ENCODE data around the gene CDK4.
"Not testable (repeated sequence)": the region's sequence is repeated elsewhere in the genome, so short reads cannot be mapped to it uniquely, and the experiment has no call there.

Gene CDK4

DNA sequence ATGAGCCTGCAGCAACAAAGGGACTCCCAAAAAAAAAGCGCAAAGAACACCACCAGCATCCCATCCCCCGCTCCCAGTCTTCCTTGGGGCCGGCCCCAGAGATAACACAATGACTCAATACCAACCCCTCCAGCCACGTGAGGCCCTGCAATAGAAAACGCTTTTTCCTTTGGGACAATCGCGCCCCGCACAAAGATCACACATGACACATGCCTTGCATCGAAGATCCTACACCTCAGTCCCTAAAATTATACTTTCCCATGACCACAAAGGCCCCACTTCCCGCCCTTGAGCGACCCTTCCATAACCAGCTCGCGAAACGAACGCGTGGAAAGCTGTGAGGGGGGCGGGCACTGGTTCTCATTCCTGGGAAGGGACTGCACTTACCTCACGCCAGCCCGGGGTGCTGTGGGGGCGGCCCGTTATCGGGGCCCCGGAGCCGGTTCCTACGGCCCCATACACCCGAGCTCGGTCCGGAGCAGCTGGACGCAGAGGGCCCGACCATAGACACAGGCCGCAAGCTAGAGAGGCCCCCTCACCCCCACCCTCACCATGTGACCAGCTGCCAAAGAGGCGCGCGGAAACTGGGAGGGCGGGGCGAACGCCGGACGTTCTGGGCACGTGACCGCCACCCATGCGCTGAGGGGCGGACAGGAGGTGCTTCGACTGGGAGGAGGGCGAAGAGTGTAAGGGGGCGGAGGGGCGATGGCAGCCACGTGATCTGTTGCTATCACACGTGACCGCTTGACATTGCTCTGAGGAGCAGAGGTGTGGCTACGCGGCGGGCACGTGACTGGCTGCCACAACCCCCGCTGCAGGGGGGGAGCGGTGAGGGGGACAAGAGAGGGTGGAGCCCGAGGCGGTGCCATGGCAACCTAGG is at the start of gene CDK4:
CDK4 (minus strand) TSS at position 523 of the 880 bp plus-strand sequence. CDS start 593 bp downstream, outside the sequence.
- DNase-seq (ENCODE audit: low read depth): peak; percentile 94

DNA sequence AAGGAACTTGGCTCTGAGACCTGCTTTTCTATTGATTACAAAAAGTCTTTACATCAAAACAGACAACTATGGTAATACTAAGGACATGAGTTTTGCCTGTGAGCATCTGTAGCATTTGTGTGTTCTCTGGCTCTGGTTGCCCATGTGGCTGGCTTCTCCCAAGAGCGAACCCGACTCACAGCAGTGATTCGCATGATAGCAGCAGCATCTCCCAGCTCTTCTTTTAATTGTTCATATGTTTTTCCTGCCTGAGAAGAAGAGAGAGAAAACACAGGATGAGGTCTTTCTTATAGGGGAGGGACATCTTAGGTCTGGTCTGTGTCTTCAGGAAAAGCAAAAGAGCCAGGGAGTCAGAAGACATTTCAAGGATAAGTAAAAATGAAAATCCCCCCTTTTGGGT is 48.9 kb upstream of the CDK4 start:
- DNase-seq (ENCODE audit: low read depth): no peak

DNA sequence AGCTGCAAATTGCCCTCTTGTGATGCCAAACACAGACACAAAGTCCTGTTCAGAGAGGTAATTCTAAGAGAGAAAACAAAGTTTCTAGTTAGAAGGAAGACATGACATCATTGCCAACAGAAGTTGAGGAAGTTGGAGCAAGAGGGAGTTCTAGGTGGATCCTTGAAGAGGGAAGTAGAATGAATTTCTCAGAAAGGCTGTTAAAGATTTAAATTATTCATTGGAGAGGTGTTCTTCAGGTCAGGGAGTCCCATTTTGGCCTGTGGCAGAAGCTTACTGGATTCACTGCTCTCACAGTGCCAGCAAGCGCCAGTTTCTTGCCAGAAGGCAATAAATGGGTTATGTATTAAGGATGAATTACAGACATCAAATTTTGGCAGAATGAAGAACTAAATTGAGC is 45.8 kb upstream of the CDK4 start:
- no peak for DNase-seq (ENCODE audit: low read depth)

DNA sequence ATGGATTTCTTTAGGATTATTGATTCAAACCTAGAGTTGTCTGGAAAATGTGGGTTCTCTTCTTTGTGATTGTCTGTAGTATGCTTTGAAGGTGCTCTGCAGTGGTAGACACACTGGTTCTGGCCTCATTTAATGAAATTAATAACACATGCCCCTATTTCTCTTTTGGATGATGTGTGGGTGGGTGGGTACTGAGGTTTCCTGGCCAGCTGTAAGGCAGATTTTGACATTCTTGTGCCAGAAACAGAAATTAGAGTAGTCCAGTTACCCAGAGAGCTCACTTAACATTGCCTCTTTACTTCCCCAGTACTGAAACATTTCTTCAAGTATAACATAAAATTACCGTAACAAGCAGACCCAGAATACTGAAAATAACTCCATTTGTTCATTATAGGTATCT is 44.9 kb upstream of the CDK4 start:
- DNase-seq (ENCODE audit: low read depth): no peak

DNA sequence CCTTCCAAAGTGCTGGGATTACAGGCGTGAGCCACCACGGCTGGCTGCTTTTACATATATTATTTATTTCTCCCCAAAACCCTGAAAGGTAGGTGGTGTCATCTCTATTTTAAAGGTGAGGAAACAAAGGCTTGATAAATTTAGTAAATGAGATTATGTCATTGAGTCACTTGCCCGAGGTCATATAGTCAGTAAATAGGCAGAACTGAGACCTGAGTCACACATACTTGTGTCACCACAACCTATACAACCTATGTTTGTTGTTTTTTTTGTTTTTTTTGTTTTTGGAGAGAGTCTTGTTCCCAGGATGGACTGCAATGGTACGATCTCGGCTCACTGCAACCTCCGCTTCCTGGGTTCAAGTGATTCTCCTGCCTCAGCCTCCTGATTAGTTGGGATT is 43.2 kb upstream of the CDK4 start:
- DNase-seq (ENCODE audit: low read depth): no peak

DNA sequence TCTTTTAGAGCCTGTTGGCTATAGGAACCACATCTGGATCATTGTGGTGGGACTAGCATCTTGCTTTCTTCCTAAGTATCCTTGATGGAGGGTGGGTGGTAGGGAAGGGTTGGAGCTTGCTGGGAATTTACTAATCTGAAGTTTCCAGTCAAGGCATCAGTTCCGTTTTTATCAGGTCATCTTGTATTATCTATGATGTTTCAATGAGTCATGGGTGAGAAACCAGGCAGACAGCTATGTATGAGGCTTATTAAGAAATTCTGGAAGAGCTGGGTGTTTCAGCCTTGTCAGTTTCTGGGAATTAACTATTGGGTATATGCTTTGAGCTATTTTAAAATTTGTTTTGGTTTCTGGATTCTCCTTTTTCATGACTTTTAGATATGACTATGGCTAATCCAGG is 41.8 kb upstream of the CDK4 start:
- DNase-seq (ENCODE audit: low read depth): peak; percentile 63

DNA sequence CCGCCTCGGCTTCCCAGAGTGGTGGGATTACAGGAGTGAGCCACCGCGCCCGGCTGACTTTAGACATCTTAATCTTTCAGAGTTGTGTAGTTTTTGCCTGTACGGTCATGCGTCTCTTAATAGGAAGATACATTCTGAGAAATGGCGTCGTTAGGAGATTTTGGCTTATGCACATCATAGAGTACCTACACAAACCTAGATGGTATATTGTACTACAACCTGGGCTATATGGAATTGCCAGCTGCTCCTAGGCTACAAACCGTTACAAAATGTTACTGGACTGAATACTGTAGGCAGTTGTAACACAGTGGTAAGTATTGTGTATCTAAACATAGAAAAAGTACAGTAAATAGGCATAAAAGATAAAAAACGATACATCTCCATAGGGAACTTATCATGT is 31.8 kb upstream of the CDK4 start:
- DNase-seq (ENCODE audit: low read depth): no peak

DNA sequence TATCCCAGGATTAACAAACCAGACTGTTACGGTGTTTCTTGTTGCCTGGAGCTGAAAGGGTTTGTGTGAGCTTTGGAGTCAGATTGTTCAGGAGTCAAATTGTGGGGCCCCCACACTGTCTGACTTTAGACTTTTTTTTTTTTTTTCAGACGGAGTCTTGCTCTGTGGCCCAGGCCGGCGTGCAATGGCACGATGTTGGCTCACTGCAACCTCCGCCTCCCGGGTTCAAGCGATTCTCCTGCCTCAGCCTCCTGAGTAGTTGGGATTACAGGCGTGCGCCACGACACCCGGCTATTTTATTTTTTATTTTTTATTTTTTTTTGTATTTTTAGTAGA is 31.3 kb upstream of the CDK4 start:
- DNase-seq (ENCODE audit: low read depth): no peak

DNA sequence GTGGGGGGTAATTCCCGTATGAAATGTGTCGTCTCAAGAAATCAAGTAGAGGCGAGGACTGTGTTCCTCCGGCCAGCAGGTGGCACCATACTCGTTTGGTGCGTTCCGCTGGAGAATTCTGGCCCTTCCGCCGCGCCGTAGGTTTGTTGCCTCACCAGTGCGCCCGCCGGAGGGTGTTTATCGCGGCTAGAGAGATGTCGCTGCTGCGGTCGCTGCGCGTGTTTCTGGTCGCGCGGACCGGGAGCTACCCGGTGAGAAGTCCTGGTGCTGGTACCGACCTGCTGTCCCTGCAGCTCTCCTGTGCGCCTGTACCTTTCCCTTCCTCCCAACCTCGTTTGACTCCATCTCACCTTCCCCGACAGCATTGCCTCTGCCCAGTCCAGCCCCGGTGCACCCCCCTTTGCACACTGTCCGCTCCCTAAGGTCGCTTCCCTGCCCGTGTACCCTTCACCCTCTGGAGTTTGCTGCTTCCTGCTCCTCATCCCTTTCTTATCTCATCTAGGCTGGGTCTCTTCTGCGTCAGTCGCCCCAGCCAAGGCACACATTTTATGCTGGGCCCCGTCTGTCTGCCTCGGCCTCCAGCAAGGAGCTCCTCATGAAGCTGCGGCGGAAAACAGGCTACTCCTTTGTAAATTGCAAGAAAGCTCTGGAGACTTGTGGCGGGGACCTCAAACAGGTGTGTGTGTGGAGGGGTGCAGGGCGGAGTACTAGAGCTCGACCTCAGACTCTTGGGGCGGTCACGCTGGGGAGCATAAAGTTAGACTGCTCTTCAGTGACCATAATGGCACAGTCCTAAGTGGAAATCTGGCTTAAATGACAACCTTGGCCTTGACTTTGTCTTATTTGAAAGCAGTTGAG is 30.7 kb upstream of the CDK4 start, which contains the start of gene TSFM:
TSFM (plus strand) TSS at position 180 of the 858 bp plus-strand sequence; CDS start at position 195, 15 bp downstream.
- DNase-seq (ENCODE audit: low read depth): peak; percentile 55

DNA sequence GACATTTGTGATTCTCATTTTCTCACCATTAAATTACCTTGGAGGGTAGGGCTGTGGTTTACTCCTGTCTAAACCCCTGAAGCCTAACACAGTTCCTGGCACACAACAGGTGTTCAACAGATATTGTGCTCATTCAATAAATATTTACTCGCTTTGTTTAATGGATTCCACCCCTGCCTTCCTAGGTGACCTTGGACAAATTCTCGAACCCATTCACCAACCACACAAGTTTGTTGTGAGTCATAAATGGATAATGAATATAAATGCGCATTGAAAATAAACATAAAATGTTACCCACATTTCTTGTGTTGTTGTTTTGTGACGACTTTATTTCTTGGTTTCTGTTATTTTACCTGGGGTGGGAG is 30.1 kb upstream of the CDK4 start:
- DNase-seq (ENCODE audit: low read depth): no peak

DNA sequence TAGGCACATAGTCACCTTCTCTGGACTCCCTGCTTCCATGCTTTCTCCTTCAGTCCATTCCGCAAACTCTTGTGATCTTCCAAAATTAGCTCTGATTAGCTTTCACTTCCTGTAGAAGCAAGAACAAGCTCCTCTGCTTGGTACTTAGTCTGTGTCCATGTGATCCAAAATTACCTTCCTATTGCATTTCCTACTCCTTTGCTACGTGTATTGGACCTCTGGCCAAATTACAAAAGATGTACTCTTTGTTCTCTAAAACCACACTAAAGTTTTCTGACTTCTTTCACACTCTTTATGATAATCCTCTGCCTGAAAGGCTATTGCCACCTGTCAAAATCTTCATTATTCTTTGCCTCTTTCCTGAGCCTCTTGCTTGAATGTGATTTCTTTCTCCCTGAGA is 29.7 kb upstream of the CDK4 start:
- no peak for DNase-seq (ENCODE audit: low read depth)

DNA sequence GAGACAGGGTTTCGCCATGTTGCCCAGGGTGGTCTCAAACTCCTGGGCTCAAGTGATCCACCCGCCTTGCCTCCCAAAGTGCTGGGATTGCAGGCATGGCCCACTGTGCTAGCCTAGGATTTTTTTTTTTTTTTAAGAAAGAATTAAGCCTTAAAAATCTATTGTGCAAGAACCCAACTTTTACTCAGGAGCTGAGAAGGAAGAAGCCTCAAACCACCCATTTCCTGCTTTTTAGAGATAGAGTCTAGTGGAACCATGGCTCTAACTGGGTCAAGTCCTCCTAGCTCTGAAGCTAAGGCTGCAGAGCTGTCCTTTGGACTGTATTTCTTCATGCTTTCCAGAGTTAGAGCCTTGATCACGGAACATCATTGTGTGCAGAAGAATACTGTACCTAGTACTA is 29.1 kb upstream of the CDK4 start:
- no peak for DNase-seq (ENCODE audit: low read depth)

DNA sequence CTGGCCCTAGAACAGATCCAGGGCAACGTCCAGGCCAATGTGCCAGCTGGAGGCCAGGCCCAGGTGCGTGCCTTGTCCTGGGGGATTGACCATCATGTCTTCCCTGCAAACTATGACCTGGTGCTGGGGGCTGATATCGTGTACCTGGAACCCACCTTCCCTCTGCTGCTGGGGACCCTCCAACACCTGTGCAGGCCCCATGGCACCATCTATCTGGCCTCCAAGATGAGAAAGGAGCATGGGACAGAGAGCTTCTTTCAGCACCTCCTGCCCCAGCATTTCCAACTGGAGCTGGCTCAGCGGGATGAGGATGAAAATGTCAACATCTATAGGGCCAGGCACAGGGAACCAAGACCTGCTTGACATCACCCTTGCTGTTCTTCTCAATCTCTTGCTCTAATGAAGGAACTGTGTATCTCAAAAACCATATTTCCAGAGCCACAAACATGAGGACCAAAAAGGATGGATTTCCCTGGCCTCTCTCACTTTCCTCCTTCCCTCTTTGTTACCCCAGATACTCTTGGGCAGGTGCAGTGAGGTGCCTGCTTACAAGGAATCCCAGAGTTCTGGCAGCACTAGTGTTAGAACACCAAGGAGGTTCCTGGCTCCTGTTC is 28.3 kb upstream of the CDK4 start:
- DNase-seq (ENCODE audit: low read depth): no peak

DNA sequence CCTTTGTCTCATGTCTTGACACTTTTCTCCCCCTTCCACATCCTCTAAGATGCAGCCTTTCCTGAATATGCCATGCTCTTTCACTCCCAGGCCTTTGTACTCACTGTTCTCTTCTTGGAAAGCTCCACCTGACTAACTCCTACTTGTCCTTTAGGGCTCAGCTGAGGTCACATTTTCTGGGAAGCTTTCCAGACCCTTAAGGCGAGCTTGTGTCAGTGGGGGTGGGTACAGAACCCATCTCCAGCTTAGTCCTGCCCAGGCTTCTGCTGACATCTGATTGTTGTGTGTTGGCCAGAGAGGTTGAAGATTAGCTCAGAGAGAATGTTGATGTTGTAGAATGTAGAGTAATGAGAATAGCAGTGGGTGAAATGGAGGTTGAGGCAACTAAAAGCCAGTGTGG is 27.6 kb upstream of the CDK4 start:
- DNase-seq (ENCODE audit: low read depth): no peak

DNA sequence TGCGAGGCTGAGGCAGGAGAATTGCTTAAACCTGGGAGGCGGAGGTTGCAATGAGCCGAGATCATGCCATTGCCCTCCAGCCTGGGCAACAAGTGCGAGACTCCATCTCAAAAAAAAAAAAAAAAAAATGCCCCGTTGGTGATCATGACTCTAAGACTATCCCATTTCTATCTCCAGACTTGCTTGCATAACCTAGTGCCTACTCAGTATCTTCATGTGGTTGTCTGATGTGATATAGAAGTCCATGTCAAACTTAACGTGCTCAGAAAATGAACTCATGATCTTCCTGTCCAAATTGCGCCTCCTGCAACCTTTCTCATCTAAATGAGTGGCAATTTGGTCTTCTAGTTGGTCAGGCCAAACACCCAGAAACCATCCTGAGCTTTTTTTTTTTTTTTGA is 25.8 kb upstream of the CDK4 start:
- no peak for DNase-seq (ENCODE audit: low read depth)

DNA sequence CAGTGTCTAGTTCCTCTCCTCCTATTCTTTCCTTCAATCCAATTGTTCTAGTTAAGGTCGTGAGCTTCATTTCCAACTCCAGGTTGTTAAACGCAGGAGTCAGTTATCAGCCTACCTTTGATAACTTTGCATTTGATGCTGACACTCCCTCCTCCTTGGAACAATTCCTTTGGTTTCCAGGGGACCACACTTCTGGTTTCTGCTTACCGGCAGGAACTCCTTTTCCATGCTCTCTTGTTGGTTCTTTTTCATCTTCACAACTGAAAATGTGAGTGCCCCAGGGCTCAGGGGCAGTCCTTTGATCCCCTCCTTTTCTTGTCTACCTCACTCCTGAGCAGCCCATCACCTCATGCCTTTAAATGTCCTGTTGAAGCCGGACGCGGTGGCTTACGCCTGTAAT is 25.3 kb upstream of the CDK4 start:
- no peak for DNase-seq (ENCODE audit: low read depth)

DNA sequence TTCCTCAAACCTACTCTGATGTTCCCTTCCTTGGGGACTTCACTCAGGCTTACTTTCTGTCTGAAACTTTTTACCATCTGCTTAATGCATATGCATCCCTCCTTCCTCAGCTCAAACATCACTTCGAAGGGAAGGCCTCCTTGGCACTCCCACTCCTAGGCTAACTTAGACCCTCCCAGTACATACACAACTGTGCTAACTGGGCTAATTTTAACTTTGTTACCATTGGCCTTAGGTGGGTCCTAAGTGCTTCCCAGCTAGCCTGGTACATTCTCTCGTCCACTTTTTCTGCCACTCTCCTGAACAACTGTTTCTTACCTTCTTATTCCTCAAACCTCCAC is 24.1 kb upstream of the CDK4 start:
- no peak for DNase-seq (ENCODE audit: low read depth)

DNA sequence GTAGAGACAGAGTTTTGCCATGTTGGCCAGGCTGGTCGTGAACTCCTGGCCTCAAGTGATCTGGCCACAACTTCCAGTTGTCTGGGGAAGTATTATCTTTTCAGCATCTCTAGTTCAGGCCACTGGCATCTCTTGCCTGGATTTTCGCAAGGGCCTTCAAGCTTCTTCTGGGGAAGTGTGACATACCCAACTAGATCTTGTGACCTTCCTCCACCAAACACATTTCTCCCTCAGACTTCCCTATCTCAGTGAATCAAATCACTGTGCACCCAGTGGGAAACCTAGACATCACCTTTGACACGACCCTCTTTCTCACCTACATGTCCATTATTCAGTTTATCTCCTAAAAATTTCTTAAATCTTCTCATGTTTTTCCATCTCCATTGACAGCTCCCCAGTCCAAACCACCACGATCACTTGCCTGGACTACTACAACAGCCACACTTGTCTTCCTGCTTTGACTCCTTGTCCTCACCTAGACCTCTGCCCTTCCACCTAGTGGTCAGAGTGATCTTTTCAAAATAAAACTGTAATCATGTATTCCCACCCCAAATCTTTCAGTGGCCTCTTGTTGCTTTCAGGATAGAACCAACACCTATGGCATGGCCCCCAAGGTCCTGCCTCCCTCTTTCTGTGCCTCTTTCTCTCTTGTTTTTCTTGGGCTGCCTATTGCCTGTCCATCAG is 23.6 kb upstream of the CDK4 start:
- DNase-seq (ENCODE audit: low read depth): no peak

DNA sequence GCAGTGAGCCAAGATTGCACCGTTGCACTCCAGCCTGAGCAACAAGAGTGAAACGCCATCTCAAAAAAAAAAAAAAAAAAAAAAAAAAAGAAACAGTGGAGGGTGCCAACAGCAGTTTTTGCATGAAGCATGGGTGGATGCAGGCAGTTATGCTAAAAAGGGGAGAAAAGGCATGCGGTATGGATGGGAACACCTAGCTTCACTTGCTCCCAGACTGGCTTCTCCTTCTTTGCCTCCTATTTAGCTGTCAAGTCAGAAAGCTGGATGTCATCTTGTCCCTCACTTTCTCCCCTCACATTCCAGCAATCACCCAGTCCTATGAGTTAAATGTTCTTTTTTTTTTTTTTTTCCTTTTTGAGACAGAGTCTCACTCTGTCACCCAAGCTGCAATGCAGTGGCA is 22.9 kb upstream of the CDK4 start:
- no peak for DNase-seq (ENCODE audit: low read depth)

DNA sequence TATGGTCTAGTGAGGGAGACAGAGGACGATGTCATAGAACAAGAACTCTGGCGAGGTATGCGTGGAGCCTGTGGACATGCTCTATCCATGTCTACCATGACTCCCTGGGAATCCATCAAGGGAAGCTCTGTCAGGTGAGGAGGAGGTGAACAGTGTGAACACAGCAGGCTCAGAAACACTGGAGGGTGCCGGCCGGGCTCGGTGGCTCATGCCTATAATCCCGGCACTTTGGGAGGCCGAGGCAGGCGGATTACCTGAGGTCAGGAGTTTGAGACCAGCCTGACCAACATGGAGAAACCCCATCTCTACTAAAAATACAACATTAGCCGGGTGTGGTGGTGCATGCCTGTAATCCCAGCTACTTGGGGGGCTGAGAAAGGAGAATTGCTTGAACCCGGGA is 22.5 kb upstream of the CDK4 start:
- not testable (repeated sequence) for DNase-seq (ENCODE audit: low read depth)

DNA sequence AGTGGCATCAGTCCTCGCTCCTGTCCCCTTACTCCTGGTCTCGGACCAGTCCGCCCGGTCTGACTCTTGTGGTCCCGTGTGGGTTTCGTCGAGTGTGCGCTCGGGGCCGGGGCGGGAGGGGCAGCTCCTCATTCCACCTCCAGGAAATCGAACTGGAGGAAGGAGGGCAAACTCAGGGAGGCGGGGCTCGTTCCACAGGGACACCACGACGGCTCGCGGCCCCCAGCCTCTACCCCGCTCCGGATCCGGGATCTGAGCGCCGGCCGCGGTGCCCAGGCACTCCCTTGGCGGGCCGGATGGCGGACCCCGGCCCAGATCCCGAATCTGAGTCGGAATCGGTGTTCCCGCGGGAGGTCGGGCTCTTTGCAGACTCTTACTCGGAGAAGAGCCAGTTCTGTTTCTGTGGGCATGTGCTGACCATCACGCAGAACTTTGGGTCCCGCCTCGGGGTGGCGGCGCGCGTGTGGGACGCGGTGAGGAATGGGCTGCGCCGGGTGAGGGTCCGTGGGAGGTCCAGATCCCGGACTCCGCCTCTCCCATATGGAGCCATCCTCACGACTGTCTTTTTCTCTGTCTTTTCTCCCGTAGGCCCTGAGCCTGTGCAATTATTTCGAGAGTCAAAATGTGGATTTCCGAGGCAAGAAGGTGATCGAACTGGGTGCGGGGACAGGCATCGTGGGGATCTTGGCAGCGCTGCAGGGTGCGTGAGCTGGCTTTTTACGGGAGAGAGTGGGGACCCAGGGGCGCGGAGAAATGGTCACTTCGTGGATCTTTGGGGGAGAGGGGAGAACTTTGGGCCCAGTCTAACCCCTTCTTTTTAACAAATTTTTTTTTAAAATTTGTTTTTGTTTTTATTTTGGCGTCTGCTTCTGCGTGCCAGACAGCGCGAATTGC is 20.6 kb upstream of the CDK4 start, which contains the start of gene EEF1AKMT3:
EEF1AKMT3 (plus strand) TSS at position 186 of the 894 bp plus-strand sequence; CDS start at position 297, 111 bp downstream.
- no peak for DNase-seq (ENCODE audit: low read depth)

All from GM04503 (cell line).